Measurements from ENCODE around the gene MINDY1. TPM values are rescaled to one million over a fixed set of nuclear protein-coding genes. Genes with fewer than 3 reads are reported as not detected.

MINDY1 gene
- total and polyA plus RNA-seq, 9 of the 15 experiments (the other 6 are each of a cell fraction or from before 2014, with no cell fraction given), result 0.49 to 11.0 (median 6.0) TPM

DNA sequence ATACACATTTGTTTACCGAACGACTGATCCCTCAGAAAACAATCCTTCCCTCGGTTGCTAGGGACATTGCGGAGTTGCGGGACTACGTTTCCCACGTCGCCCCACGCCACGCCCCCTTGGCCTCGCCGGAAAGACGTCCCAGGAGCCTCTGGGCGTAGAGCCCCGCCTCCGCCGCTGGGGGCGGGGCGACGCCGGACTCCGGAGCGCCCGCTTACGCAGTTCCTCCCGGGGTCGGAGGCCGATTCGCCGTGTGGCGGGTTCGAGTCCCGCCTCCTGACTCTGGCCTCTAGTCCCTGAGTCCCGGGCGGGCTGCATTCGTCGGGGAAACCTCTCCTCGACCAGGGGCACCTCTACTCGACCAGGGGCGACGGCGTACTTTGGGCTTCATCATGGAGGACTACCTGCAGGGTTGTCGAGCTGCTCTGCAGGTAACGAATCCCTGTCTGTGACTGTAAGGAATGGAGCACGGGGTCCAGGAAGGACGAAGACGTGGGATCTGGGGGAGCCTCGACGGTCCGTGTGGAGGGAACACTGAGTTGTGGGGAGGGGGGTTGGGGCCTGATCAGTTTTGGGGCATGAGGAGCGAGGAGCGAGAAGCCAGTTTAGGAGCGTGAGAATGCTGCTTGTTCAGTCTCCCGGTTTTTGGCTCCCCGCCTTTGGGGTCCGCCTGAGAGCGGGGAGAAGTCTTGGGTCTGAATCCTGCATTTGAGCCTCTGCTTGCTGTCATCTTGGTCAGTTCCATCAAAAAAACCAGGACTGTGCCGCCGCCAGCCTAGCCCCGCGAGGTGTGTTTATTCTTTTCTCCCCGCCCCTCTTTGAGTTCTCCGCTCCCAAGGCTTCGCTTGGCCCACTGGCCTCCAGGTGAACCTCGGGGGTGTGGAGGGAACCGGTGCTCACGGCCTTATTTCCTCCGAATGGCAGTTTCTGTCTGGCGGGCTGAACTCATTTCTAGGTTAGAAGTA lies 1.8 kb upstream of the MINDY1 start, which contains the start of gene PRUNE1 (continued):
- TF ChIP-seq, protein P1, sequence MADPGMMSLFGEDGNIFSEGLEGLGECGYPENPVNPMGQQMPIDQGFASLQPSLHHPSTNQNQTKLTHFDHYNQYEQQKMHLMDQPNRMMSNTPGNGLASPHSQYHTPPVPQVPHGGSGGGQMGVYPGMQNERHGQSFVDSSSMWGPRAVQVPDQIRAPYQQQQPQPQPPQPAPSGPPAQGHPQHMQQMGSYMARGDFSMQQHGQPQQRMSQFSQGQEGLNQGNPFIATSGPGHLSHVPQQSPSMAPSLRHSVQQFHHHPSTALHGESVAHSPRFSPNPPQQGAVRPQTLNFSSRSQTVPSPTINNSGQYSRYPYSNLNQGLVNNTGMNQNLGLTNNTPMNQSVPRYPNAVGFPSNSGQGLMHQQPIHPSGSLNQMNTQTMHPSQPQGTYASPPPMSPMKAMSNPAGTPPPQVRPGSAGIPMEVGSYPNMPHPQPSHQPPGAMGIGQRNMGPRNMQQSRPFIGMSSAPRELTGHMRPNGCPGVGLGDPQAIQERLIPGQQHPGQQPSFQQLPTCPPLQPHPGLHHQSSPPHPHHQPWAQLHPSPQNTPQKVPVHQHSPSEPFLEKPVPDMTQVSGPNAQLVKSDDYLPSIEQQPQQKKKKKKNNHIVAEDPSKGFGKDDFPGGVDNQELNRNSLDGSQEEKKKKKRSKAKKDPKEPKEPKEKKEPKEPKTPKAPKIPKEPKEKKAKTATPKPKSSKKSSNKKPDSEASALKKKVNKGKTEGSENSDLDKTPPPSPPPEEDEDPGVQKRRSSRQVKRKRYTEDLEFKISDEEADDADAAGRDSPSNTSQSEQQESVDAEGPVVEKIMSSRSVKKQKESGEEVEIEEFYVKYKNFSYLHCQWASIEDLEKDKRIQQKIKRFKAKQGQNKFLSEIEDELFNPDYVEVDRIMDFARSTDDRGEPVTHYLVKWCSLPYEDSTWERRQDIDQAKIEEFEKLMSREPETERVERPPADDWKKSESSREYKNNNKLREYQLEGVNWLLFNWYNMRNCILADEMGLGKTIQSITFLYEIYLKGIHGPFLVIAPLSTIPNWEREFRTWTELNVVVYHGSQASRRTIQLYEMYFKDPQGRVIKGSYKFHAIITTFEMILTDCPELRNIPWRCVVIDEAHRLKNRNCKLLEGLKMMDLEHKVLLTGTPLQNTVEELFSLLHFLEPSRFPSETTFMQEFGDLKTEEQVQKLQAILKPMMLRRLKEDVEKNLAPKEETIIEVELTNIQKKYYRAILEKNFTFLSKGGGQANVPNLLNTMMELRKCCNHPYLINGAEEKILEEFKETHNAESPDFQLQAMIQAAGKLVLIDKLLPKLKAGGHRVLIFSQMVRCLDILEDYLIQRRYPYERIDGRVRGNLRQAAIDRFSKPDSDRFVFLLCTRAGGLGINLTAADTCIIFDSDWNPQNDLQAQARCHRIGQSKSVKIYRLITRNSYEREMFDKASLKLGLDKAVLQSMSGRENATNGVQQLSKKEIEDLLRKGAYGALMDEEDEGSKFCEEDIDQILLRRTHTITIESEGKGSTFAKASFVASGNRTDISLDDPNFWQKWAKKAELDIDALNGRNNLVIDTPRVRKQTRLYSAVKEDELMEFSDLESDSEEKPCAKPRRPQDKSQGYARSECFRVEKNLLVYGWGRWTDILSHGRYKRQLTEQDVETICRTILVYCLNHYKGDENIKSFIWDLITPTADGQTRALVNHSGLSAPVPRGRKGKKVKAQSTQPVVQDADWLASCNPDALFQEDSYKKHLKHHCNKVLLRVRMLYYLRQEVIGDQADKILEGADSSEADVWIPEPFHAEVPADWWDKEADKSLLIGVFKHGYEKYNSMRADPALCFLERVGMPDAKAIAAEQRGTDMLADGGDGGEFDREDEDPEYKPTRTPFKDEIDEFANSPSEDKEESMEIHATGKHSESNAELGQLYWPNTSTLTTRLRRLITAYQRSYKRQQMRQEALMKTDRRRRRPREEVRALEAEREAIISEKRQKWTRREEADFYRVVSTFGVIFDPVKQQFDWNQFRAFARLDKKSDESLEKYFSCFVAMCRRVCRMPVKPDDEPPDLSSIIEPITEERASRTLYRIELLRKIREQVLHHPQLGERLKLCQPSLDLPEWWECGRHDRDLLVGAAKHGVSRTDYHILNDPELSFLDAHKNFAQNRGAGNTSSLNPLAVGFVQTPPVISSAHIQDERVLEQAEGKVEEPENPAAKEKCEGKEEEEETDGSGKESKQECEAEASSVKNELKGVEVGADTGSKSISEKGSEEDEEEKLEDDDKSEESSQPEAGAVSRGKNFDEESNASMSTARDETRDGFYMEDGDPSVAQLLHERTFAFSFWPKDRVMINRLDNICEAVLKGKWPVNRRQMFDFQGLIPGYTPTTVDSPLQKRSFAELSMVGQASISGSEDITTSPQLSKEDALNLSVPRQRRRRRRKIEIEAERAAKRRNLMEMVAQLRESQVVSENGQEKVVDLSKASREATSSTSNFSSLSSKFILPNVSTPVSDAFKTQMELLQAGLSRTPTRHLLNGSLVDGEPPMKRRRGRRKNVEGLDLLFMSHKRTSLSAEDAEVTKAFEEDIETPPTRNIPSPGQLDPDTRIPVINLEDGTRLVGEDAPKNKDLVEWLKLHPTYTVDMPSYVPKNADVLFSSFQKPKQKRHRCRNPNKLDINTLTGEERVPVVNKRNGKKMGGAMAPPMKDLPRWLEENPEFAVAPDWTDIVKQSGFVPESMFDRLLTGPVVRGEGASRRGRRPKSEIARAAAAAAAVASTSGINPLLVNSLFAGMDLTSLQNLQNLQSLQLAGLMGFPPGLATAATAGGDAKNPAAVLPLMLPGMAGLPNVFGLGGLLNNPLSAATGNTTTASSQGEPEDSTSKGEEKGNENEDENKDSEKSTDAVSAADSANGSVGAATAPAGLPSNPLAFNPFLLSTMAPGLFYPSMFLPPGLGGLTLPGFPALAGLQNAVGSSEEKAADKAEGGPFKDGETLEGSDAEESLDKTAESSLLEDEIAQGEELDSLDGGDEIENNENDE (IDR thresholded peaks at IDR 0.05; ENCODE audit: low read depth, low read length), result no peak
- TF ChIP-seq ELF1 (tag; IDR thresholded peaks at IDR 0.05), result no peak
- TF ChIP-seq, protein P2, sequence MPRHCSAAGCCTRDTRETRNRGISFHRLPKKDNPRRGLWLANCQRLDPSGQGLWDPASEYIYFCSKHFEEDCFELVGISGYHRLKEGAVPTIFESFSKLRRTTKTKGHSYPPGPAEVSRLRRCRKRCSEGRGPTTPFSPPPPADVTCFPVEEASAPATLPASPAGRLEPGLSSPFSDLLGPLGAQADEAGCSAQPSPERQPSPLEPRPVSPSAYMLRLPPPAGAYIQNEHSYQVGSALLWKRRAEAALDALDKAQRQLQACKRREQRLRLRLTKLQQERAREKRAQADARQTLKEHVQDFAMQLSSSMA (CRISPR knock-in tag; IDR thresholded peaks at IDR 0.05), result no peak
- TF ChIP-seq BCL6 (CRISPR knock-in tag; IDR thresholded peaks at IDR 0.05), result no peak
- TF ChIP-seq BHLHE40 (IDR thresholded peaks at IDR 0.05; ENCODE audit: low read length), result no peak
- TF ChIP-seq MCM2 (IDR thresholded peaks at IDR 0.05; ENCODE audit: low read depth), result no peak
- no peak for TF ChIP-seq TEAD2 (tag; IDR thresholded peaks at IDR 0.05)
- TF ChIP-seq, protein P3, sequence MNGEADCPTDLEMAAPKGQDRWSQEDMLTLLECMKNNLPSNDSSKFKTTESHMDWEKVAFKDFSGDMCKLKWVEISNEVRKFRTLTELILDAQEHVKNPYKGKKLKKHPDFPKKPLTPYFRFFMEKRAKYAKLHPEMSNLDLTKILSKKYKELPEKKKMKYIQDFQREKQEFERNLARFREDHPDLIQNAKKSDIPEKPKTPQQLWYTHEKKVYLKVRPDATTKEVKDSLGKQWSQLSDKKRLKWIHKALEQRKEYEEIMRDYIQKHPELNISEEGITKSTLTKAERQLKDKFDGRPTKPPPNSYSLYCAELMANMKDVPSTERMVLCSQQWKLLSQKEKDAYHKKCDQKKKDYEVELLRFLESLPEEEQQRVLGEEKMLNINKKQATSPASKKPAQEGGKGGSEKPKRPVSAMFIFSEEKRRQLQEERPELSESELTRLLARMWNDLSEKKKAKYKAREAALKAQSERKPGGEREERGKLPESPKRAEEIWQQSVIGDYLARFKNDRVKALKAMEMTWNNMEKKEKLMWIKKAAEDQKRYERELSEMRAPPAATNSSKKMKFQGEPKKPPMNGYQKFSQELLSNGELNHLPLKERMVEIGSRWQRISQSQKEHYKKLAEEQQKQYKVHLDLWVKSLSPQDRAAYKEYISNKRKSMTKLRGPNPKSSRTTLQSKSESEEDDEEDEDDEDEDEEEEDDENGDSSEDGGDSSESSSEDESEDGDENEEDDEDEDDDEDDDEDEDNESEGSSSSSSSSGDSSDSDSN (IDR thresholded peaks at IDR 0.05; ENCODE audit: borderline replicate concordance in 1 of 2, low read depth in 2 of 2, low read length in 2 of 2), result 0 out of 4 replicates have a peak, but pooled peaks of 1 of the 2 experiments have one; percentile 62
- TF ChIP-seq, protein P4, sequence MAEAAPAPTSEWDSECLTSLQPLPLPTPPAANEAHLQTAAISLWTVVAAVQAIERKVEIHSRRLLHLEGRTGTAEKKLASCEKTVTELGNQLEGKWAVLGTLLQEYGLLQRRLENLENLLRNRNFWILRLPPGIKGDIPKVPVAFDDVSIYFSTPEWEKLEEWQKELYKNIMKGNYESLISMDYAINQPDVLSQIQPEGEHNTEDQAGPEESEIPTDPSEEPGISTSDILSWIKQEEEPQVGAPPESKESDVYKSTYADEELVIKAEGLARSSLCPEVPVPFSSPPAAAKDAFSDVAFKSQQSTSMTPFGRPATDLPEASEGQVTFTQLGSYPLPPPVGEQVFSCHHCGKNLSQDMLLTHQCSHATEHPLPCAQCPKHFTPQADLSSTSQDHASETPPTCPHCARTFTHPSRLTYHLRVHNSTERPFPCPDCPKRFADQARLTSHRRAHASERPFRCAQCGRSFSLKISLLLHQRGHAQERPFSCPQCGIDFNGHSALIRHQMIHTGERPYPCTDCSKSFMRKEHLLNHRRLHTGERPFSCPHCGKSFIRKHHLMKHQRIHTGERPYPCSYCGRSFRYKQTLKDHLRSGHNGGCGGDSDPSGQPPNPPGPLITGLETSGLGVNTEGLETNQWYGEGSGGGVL (CRISPR knock-in tag; IDR thresholded peaks at IDR 0.05), result no peak

Measured in K562 (cell line).